HEK293T (cell line): ENCODE measurements around the gene FAM151A.

ENCODE experiments used
- CTBP1 ChIP-seq: fragments of 450-650 bp; IDR thresholded peaks from 2 replicates; pipeline ENCODE4 v1.6.1; 2016; ENCODE audit warnings: borderline replicate concordance
- FOXM1 ChIP-seq: fragments of 450-650 bp; IDR thresholded peaks from 2 replicates; pipeline ENCODE4 v1.6.1; 2017; ENCODE audit warnings: mild to moderate bottlenecking, borderline replicate concordance
- L3MBTL2 ChIP-seq: fragments of 450-650 bp; conservative IDR thresholded peaks from 2 replicates; pipeline ENCODE4 v1.6.1; 2016; ENCODE audit warnings: mild to moderate bottlenecking
- LEF1 ChIP-seq: fragments of 450-650 bp; IDR thresholded peaks from 2 replicates; pipeline ENCODE4 v1.6.1; 2017; ENCODE audit warnings: mild to moderate bottlenecking, borderline replicate concordance
- SUZ12 ChIP-seq: fragments of 450-650 bp; IDR thresholded peaks from 2 replicates; pipeline ENCODE4 v1.6.1; 2016; ENCODE audit warnings: mild to moderate bottlenecking
- TARDBP ChIP-seq: fragments of 450-650 bp; IDR thresholded peaks from 2 replicates; pipeline ENCODE4 v1.6.1; 2016

GRCh38 chr1:54608566-54609230 lies 14.6 kb downstream of the FAM151A start:
- TF ChIP-seq FOXM1 (no peak), SUZ12 (no peak), TARDBP (no peak), L3MBTL2 (no peak), CTBP1 (no peak), LEF1 (no peak)
